NCI-H2171 (cell line): ENCODE measurements around the gene PAM.
"Not testable (repeated sequence)": the region's sequence is repeated elsewhere in the genome, so short reads cannot be mapped to it uniquely, and the experiment has no call there.

ENCODE experiments used
- DNase-seq: peaks from one replicate; lab custom pipeline; 2025; lab: John Stamatoyannopoulos, UW

Gene PAM

DNA sequence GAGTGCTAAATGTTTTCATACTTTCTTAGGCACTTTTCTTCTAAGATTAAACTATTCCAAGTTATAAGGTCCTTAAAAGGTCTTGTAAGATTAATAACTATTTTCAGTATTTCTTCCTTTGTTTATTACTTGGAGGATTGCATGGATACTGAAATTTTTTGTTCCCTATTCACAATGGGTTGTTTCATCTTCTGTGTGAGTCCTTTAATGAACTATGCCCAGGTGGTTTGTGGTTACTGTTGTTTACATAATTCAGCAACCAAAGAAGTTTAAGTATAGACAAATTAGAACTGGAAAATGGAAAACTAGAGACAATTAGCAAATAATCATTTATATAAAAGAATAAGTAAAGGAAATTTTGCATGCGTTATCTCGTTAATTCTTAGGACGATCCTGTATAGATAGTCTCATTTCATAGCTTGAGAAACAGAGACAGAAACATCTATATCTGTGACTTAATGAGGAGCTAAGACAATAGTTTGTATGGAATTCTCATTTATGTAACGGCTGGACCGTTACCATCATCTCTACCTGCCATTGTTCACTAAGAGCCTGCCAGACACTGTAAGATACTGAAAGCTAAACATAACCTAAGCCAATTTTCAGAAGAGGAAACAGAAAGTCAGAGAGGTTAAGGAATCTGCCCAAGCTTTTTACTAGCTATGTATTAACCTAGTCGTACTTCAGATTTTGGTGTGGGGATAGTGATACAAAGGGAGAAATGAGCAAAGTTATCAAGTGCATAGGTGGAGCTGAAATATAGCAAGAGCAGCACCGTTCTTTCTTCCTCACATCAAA lies 148.2 kb downstream of the PAM start:
- no peak for DNase-seq

DNA sequence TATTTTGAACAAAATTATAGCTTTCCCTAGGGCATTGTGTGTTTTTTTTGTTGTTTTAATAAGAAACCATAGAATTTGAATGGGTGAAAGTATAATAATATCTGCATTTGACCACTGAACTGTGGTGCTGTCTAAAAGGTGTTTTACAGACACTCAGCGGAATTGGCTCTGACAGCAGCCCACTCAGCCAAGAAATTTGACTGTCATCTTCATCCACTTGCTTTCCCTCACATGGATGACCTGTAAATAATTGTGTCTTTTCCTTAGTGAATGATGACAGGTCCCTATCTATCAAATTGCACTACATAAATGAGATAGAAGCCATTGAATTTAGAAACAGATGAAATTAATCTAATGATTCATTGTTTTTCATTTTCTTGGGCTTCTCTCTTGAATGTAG lies 150.0 kb downstream of the PAM start:
- no peak for DNase-seq

DNA sequence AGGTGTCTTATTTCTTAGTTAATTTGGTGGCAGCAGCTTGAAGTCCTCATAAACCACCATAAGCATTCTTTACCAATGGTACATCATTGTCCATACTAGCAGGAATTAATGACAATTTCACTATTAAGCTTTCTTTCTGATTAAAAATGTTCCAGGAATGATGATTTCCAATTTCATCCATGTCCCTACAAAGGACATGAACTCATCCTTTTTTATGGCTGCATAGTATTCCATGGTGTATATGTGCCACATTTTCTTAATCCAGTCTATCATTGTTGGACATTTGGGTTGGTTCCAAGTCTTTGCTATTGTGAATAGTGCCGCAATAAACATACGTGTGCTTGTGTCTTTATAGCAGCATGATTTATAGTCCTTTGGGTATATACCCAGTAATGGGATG lies 152.0 kb downstream of the PAM start:
- not testable (repeated sequence) for DNase-seq

GRCh38 chr5:102910240-102911226 lies 155.4 kb downstream of the PAM start:
- DNase-seq = no peak

- no peak for DNase-seq
These were observed 156.9 kb downstream of the PAM start for GRCh38 chr5:102911973-102912372.

GRCh38 chr5:102916109-102916508 lies 161.0 kb downstream of the PAM start:
- DNase-seq = no peak

GRCh38 chr5:102918986-102919610 lies 164.0 kb downstream of the PAM start:
- no peak for DNase-seq

- no peak for DNase-seq
These were observed 165.7 kb downstream of the PAM start for GRCh38 chr5:102920762-102921161.

DNA sequence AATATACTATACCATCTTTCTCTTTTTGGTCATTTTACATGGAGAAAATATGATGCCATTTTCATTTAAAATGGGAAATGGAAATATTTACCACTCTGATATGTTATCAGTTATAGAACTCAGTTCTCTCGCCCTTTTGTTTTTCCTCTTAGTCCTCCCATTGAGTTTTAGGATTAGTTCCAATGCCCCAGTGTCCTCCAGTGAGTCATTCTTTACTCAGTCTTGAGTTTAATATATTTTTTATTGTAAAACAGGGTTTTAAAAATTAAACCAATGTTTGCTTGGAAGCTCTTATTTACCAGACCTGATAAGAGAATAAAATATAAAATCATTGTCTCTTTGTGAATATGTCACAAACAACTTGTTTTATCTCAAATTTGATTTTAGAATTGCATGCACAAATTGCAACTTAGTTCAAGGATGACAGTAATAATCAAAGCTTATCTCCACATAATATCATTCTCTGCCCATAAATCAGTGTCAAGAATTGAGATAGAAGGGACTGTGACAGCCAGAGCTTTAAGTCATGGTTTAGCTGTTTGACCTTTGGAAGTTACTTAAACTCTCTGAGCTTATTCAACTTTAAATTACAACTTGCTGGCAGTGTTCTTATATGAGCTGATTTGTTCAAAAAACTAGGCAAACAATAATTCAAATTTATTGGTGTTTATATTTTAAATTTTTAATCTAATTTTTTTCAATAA lies 166.4 kb downstream of the PAM start:
- DNase-seq = no peak

DNA sequence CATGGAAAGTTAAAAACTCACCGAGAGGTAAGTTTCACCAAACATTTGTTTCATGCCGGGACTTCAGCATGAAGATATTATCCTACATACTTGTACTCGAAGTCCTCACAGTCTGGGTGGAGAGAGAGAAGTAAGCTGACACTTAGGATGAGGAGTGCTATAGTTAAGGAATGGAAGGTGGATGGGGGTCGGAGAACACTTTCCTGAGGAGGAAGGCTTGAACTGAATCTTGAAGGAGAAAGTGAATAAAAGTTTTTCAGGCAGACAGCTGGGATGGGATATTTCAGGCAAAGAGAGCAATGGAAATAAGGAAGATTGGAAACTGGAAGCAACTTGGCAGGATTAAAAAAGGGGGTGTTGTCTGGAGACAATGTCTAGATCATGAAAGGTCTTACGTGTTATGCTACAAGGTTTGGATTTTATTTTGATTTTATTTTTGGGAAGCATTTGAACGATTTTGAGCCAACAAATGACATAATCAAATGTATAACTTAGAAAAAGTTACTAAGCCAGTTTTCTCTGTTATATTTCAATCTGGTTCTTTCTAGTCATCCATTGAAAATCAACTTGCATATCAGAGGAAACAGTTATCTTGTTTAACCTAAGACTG lies 167.1 kb downstream of the PAM start:
- DNase-seq = no peak

- DNase-seq = no peak
These were observed 167.8 kb downstream of the PAM start for GRCh38 chr5:102922799-102923477.

GRCh38 chr5:102924963-102925362 lies 169.9 kb downstream of the PAM start:
- no peak for DNase-seq

DNA sequence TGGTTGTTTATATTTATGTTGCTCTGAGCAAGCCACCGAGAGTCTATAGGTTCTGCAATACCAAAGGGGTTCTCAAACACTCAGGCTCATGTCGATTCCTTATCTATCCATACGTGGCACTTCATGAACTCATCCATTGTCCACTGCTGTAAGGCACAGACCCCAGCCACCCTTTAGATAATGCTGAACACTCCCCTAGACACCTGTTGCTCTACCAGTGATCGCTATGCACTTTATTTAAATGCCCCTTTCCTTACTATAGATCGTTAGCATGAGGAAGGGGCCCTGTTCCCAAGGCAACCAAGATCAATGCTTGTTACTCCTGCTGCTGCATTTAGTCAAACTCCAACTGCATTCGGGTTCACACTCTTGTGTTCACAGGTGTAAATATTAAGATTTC lies 171.9 kb downstream of the PAM start:
- DNase-seq = no peak

DNA sequence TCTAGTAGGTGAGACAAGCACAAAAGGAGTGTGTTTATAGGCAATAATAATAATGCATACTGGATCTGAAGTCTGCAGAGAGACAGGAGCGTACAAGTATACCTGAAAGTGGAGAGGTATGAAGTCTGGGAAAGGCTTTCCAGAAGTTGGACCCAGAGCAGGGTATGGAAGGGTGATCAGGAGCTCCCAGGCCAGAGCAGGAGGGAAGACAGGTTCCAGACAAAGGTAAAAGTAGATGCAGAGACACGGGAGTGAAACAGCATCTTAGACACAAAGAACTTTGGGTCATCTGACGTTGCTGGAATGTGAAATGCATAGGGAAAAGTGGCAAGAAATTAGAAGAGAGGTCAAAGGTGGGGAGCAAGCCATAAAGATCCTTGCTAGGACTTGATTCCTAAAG lies 175.1 kb downstream of the PAM start:
- DNase-seq = no peak

- DNase-seq = no peak
These were observed 176.1 kb downstream of the PAM start for GRCh38 chr5:102931085-102931725.

GRCh38 chr5:102932781-102933180 lies 177.7 kb downstream of the PAM start:
- DNase-seq = no peak

DNA sequence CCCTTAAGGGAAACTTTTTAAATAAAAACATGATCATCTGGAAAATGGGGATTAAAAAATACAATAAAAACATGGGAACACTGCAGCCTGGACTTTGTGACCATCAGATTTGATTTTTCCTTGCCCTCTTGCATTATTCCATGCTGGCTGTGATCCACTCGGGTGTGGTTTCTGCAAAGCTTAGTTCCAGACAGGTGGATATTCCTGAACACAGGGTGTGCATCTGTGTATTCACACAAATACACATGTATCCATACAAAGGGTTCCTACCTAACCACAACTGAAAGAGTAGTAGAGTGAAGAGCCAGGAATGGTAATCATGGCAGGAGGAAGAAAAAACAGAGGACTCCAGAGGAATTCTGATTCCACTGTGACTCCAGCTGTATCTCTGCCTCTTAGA lies 178.2 kb downstream of the PAM start:
- DNase-seq = no peak

DNA sequence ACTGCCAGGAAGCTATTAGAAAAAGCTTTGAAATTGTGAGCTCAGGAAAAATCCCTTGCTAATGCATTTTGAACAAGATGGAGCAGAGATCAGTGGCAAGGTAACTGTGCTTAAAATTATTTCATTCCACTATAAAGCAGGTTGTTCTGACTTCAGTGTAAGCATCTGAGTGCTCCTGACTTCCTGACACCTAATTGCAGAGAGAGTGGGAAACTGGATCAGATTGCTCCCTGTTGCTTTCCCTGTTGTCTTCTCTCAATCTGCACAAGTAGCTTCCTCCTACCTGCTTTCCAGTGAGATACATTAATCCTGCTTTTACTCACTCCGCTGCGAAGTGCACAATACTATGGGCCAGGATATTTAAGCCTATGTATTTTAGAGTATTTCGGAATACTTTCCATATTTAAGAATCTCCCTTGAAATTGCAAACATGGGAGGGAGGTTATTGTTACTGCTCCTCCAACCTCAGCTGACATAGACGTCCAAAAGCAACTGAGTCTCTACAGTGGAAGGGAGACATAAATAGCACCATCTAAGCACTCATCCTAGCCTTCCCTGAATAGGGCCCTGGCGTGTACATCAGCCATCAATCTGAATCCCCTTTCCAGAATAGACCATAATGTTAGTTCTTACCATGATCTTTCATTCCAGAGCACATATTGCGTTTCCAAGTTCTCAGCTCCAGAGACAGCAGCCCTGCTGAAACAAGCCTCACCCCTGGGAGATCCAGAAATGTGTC lies 178.8 kb downstream of the PAM start:
- DNase-seq = no peak

- no peak for DNase-seq
These were observed 182.8 kb downstream of the PAM start for GRCh38 chr5:102937894-102938293.

DNA sequence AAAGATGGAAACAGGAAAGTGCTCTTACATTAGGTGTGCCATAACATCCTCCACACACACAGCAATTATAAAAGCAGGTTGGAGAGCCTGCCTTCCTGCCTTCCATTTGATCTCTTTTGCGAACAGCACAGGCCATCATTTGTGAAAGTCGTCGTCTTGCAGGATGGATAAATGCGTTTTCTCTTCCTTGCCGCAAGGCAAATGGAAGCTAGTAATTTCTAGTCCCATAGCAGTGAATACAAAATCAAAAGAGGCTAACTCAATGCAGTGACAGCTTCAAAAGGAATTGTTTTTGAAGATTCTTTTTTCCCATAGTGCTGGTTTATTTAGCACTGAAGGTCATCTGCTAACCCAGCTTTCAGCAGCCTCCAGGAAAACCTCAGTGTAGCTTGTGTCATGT lies 186.0 kb downstream of the PAM start:
- DNase-seq = no peak
